Smooth muscle cell of the brain vasculature (primary cell): ENCODE measurements around the gene KDF1.
A peak's percentile ranks its signal among the peaks of the same experiment; 100 is the strongest.

ENCODE experiments used
- DNase-seq: peaks from one replicate; pipeline ENCODE4 v3.0.0-alpha.2; 2012; ENCODE audit warnings: low read depth, low spot score

KDF1 gene

GRCh38 chr1:26959722-26960624 is at the start of gene KDF1:
TSS of gene KDF1 (minus strand) at chr1:26960468. CDS start at chr1:26952380, 8,088 bp downstream.
- DNase-seq, result no peak

- no peak for DNase-seq
Measured at GRCh38 chr1:27009601-27010197, 49.4 kb upstream of the KDF1 start.

GRCh38 chr1:27007909-27008582 is 47.8 kb upstream of the KDF1 start:
- no peak for DNase-seq

GRCh38 chr1:27006683-27007082 is 46.4 kb upstream of the KDF1 start:
- DNase-seq, result no peak

- DNase-seq, result no peak
Measured at GRCh38 chr1:27005648-27006496, 45.6 kb upstream of the KDF1 start.

GRCh38 chr1:27005166-27005530 is 44.9 kb upstream of the KDF1 start:
- no peak for DNase-seq

GRCh38 chr1:27004471-27005165 is 44.4 kb upstream of the KDF1 start:
- DNase-seq, result no peak

GRCh38 chr1:27003745-27004470 is 43.6 kb upstream of the KDF1 start:
- DNase-seq, result no peak

- DNase-seq, result no peak
Measured at GRCh38 chr1:27001570-27002360, 41.5 kb upstream of the KDF1 start.

- DNase-seq, result no peak
Measured at GRCh38 chr1:27000817-27001460, 40.7 kb upstream of the KDF1 start.

- no peak for DNase-seq
Measured at GRCh38 chr1:27000090-27000816, 40.0 kb upstream of the KDF1 start.

- peak; percentile 70 for DNase-seq
Measured at GRCh38 chr1:26999440-26999987, 39.2 kb upstream of the KDF1 start.

- DNase-seq, result no peak
Measured at GRCh38 chr1:26998429-26999300, 38.4 kb upstream of the KDF1 start.

- DNase-seq, result no peak
Measured at GRCh38 chr1:26996665-26997064, 36.4 kb upstream of the KDF1 start.

- no peak for DNase-seq
Measured at GRCh38 chr1:26996024-26996423, 35.8 kb upstream of the KDF1 start.

GRCh38 chr1:26994787-26995517 is 34.7 kb upstream of the KDF1 start:
- DNase-seq, result no peak
